ENCODE data around the gene JADE2.
A peak's percentile ranks its signal among the peaks of the same experiment; 100 is the strongest.
"Not testable (repeated sequence)": the region's sequence is repeated elsewhere in the genome, so short reads cannot be mapped to it uniquely, and the experiment has no call there.

The JADE2 gene

DNA sequence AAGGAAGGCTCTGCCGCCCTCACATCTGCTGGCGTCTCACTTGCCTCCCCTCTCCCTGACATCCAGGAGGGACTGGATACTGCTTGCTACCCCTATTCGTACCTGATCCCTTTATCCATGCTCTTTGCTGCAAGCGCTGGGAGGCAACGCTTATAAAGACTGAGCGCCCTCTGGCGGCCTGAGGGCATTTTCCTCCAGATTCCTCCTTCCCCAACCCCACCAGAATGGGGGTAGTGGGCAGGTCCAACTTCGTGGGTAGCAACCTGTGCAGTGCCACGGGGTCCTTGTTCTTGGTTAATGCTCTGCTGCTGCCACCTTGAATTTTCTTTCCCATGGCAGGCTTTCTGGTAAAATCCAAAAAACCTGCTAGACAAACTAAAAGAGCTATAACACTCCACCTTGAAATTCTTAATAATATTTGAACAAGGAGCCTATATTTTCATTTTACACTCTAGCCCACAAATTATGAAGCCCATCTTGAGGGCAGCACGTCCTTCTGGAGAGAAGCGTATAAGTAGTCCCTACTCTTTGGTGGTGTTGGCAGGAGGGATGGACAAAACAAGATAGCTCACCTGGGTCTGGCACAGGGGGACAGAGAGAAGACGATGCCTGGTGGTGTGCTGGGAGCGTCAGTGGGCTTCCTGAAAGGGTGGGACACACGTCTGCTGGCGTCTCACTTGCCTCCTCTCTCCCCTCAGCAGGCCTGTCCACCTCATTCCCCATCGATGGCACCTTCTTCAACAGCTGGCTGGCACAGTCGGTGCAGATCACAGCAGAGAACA lies 52.5 kb downstream of the JADE2 start:
- in situ Hi-C loops (cut with HindIII; ENCODE audit: low pct_ligation_motif_present, low pct_unique_long_range_greater_than_20kb, low sequenced_read_pairs), result no loop called here
- DNase-seq, result peak; percentile 77

DNA sequence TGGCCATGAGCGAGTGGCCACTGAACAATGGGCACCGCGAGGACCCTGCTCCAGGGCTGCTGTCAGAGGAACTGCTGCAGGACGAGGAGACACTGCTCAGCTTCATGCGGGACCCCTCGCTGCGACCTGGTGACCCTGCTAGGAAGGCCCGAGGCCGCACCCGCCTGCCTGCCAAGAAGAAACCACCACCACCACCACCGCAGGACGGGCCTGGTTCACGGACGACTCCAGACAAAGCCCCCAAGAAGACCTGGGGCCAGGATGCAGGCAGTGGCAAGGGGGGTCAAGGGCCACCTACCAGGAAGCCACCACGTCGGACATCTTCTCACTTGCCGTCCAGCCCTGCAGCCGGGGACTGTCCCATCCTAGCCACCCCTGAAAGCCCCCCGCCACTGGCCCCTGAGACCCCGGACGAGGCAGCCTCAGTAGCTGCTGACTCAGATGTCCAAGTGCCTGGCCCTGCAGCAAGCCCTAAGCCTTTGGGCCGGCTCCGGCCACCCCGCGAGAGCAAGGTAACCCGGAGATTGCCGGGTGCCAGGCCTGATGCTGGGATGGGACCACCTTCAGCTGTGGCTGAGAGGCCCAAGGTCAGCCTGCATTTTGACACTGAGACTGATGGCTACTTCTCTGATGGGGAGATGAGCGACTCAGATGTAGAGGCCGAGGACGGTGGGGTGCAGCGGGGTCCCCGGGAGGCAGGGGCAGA lies 53.3 kb downstream of the JADE2 start:
- DNase-seq, result no peak
- in situ Hi-C loops (cut with HindIII; ENCODE audit: low pct_ligation_motif_present, low pct_unique_long_range_greater_than_20kb, low sequenced_read_pairs), result no loop called here

DNA sequence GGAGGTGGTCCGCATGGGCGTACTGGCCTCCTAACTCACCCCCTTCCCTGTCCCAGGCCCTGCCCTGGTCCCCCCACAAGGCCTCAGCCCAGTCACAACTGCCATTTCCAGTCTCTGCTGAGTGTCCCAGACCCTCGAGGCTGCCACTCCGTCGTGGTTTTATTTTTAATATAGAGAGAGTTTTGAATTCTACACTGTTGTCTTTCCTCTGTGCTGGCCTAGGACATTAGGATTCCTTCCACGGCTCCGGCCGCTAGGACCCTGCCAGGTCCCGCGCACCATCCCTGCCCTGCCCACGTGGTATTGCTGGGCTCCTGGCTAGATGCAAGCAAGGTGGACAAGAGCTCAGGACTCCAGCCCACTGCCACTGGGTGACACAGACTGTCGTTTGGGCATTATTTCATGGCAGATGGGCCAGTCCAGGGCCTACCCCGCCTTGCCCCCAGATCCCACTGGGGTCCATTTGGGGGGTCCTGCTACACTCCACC lies 53.9 kb downstream of the JADE2 start:
- no peak for DNase-seq
- in situ Hi-C loops (cut with HindIII; ENCODE audit: low pct_ligation_motif_present, low pct_unique_long_range_greater_than_20kb, low sequenced_read_pairs), result no loop called here

DNA sequence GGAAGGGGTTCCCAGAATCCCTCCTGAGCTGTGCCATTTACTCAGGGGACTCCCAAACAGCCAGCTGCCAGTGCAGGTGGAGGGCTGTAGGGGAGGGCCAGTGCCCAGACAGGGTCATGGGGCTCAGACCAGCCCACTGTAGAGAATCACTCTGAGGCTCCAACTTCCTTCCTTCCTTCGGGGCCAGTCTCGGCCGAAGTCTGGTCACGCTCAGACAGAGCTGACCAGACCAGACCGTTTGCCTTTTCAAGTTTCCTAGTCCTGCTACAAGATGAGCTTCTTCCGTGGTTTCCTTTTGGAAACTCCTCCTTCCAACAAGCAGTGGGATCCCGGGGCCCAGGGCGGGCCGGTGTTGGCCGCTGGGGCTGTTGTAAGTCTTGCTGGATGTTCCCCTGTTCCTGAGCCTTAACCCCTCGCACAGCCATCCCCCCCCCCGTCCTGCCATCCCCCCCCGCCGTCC lies 54.6 kb downstream of the JADE2 start:
- in situ Hi-C loops (cut with HindIII; ENCODE audit: low pct_ligation_motif_present, low pct_unique_long_range_greater_than_20kb, low sequenced_read_pairs), result no loop called here
- no peak for DNase-seq

DNA sequence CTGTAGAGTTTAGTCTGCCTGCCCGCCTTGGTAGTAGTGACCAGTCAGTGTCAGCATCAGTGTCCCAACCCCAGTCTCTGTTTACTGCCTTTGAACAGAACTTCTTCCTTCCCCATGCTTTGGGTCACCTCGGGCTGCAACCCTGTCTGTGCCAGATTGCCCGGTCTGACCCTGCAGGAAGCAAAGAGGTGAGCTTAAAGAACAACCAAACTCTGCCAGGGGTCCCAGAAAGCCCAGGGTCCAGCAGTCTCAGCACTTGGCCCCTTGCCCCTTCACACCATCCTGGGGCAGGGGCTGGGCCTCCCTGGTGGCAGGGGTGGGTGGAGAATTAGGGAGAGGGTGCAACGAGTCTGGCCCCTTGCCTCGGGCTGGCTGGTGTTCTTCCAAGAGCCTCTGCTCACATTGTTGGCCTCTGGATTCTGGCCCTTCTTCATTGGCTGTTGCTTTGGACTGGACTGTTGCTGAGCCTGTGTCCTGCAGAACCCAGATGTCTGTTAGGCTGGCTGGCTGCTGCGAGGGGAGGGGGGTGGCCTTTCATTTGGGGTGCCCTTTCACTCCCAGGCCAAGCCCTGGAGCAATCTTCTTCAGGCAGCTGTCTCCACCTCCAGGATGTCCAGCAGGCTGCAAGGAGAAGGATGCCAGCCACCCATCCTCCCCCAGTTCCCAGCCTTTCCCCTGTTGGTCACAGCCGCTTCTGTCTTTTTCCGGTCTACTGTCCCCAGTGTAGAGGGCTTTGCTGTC lies 55.9 kb downstream of the JADE2 start:
- no peak for DNase-seq
- in situ Hi-C loops (cut with HindIII; ENCODE audit: low pct_ligation_motif_present, low pct_unique_long_range_greater_than_20kb, low sequenced_read_pairs), result no loop called here

DNA sequence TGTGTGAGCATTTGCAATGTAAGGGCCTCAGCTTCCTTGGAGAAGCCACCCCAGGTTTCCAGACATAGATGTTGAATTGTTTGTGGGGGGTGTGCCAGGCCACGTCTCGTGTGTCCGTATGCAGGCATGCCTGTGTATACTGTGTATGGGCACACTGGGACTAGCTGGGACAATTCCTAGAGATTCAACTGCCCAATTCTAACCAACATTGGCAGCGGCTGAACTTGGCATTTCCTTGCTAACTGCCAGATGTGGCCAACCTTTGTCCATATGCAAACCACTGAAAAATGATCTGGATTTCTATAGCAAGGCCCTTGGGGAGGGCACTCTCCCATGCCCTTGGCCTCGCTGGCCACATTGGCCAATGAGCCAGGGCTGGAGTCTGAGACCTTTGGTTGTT lies 56.8 kb downstream of the JADE2 start:
- in situ Hi-C loops (cut with HindIII; ENCODE audit: low pct_ligation_motif_present, low pct_unique_long_range_greater_than_20kb, low sequenced_read_pairs), result no loop called here
- no peak for DNase-seq

DNA sequence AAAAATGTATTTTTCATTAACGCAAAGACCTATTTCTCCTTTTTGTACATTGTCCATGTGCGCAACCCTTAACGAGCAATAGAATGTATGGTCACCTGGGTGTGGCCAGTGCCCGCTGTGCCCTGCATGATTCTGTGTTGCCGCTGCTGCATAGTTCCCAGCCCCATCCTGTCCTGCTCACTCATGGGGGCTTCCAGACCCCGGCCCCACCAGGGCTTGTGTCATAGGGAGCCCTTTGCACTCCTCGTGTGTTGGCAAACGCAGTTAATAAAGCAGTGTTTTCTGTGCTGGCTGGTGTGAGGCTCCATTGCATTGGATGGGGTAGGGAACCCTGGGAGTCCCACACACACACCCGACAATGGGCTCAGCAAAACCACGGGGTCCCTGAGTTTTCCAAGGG lies 57.5 kb downstream of the JADE2 start:
- in situ Hi-C loops (cut with HindIII; ENCODE audit: low pct_ligation_motif_present, low pct_unique_long_range_greater_than_20kb, low sequenced_read_pairs), result no loop called here
- DNase-seq, result no peak

DNA sequence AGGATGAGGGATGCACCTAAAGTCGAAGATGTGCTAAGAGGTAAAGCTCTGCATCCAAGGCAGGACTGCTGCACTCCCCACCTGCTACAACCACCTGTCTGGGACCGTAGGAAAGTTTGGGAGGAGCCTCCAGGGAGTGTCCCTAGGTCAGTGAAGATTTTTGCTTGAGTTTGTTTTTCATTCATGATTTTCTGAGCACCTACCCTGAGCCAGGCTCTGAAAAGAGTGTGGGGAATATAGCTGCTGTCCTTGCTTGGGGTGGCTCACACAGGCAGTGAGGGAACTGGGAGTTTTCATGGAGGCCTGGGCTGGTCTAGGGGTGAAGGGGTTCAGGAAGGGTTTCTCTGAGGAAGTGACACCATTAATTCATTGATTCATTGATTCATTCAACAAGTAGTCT lies 58.3 kb downstream of the JADE2 start:
- DNase-seq, result no peak
- in situ Hi-C loops (cut with HindIII; ENCODE audit: low pct_ligation_motif_present, low pct_unique_long_range_greater_than_20kb, low sequenced_read_pairs), result no loop called here

DNA sequence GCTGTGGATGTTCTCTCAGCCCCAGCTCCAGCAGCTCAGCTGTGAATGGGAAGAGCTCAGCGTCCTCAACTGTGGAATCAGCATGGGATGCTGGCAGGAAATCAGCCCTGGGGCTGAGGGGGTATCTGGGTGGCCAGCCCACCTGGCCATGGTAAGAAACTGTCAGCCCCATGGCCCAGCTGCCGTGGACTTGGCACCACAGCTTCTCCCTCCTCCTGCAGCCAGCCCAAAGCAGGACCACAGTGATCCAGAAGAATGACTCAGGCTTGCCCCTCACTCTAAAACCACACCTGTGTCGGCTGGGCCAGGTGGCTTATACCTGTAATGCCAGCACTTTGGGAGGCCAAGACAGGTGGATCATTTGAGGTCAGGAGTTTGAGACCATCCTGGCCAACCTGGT lies 59.2 kb downstream of the JADE2 start:
- in situ Hi-C loops (cut with HindIII; ENCODE audit: low pct_ligation_motif_present, low pct_unique_long_range_greater_than_20kb, low sequenced_read_pairs), result no loop called here
- no peak for DNase-seq

DNA sequence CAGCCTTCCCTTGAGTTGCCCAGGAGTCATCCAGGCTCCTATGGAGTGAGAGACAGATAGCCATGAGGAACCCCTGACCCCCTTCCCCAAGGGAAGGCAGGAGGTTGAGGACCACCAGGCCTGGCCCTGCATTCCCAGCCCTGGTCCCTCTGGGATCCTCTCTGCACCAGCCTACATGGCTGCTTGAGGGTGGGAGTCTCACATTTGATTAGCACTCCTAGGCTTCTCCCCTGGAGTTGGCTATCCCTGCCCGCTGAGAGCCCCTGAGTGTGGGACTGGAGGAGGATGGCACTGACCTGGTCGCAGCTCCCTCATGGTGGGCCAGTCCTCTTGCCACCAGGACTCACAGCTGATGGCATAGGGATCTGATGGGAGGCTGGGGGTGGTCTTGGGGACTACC lies 60.5 kb downstream of the JADE2 start:
- no peak for DNase-seq
- in situ Hi-C loops (cut with HindIII; ENCODE audit: low pct_ligation_motif_present, low pct_unique_long_range_greater_than_20kb, low sequenced_read_pairs), result no loop called here

DNA sequence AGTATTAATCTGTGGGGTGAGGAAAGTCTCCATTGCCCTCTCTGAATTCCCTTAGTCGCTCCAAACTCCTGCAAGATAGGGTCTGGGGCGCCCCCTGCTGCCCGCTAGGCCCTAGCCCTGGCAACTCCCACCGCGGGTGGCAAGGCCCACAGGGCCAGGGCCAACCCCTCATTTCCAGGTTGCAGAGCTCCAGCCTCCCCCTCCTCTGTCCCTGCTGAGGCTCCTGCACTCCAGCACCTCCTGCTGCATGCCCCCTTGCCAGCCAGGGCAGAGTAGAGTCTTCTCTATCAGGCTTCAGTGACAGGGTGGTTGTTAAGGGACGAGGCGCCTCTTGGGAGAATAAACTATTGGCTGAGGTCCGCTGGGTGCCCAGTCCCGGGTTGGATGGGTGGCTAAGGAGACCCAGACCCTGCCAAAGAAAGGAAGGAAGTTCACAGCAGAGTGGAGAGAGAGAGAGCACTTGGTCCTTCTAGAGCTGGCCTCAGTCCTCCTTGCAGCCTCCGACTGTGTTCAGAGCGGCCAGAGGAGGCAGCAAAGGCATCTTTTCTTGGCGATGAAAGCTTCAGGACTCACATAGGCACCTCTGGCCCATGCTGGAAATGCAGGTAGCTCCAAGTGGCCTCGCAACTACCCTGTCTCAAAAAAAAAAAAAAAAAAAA lies 61.5 kb downstream of the JADE2 start:
- in situ Hi-C loops (cut with HindIII; ENCODE audit: low pct_ligation_motif_present, low pct_unique_long_range_greater_than_20kb, low sequenced_read_pairs), result no loop called here
- DNase-seq, result peak; percentile 87

DNA sequence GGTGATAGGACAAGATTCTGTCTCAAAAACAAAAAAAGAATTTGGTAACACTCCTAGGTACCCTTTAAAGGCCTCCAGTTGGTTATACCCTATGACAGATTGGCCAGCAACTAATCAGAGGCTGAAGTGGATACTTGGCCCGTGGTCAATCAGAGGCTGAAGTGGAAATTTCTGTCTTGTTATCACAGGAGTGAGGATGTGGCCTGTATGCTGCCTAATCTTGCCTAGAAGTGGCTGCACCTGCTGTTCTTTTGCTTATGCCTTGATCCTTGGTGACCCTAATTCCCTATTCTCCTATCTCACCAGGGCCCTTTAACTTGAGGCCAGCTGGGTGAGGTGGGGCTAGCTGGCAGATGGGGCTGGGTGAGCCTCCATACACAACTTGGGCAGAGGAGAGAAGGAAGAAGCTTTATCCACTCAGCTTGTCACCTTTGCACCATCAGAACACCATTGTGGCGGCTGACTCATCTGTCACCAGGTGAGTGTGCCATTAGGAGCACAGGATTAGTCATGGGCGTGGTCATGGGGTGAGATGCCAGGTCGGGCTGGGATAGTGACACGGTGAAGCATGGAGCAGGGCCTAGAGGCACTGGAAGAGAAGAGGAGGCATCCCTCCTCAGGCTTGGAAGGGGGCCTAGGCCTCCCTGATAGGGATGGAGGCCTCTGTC lies 65.7 kb downstream of the JADE2 start:
- DNase-seq, result no peak
- in situ Hi-C loops (cut with HindIII; ENCODE audit: low pct_ligation_motif_present, low pct_unique_long_range_greater_than_20kb, low sequenced_read_pairs), result no loop called here

DNA sequence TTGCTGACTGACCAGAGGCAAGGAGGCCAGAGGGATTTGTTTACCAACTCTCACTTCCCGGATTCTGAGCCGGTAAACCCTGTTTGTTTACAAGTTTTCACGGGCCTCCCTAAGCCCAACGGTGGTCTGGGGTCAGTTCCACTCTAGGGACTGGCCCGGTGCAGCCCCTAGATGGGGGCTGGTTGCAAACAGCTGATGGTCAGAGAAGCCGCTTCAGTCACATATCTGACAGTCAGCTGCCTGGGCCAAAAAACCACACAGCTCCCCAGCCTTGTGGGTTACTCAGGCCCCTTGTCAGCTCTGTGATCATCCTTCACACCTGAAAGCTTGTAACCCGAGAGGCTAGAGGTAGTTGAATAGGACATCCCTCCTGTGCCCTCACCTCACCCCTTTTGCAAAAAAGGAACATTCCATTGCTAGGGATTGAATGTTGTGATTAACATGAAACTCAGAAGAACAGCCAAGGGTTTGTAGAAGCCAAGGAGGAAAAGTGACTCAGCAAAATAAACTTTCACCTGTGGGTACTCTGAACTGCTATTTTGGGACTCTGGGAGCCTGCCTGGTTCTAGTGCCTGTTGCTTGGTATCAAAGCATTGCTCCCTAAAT lies 66.8 kb downstream of the JADE2 start:
- no peak for DNase-seq

DNA sequence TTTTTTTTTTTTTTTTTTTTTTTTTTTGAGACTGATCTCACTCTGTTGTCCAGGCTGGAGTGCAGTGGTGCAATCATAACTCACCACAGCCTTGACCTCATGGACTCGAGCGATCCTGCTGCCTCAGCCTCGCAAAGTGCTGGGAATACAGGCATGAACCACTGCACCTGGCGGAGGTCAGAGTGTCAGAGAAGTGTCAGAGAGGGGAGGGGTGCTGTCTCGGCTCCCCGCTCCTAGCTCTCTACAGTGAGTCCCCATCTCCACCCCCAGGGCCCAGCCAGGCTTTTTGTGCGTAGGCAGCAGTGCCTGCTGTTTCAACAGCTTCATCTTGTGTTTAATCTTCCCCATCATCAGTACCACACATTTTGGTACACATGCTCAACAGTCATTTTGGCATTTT lies 68.9 kb downstream of the JADE2 start:
- DNase-seq, result no peak
- in situ Hi-C loops (cut with HindIII; ENCODE audit: low pct_ligation_motif_present, low pct_unique_long_range_greater_than_20kb, low sequenced_read_pairs), result no loop called here

More for the DNA sequence above, 66.8 kb downstream of the JADE2 start:
- in situ Hi-C loops (cut with HindIII; ENCODE audit: low pct_ligation_motif_present, low pct_unique_long_range_greater_than_20kb, low sequenced_read_pairs), result no loop called here

DNA sequence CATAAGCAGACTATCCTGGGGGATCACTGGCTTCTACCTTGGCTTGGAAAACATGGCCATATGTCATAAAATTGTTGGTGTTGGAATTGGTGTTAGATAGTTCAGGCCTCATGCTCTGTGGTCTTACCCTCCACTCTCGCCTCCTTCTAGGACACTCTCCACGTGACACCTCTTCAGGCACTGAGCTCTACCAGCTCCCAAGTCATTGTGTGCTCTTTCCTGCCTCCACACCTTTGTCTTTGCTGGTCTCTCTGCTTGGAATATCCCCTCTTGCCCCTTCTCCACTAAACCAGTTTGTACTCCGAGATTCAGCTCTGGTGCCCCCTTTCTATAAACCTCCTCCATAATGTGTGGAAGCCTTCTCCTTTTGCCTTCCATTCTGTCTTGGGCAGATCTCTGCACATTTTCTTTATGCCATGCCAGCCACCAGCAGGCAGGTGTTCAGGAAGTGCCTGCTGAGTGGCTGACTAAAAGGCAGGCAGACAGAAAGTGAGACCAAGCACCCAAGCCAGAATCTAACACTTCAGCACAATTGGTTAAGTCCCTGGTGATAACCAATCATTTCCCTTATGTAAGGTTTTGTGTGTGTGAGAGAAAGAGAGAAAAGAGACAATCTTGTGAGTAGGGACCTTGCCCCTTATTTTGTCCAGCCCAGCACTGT lies 69.5 kb downstream of the JADE2 start:
- DNase-seq, result no peak
- in situ Hi-C loops (cut with HindIII; ENCODE audit: low pct_ligation_motif_present, low pct_unique_long_range_greater_than_20kb, low sequenced_read_pairs), result no loop called here

DNA sequence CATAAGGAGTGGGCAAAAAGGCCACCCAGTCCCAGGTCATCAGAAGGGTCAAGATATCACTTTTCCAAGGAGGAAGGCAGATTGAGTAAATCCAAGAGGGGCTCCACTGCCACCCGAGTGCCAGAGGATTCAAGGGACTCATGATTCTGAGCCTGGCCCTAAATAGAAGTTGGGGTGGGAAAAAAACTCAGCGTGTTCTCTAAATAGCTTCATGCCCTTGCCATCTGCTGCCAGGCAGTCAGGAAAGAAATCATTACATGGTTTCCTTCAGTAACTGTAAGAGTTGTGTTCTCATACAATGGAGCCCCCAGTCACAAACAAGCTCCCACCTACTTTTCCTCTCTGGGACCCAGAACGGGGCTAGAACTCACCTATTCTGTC lies 70.0 kb downstream of the JADE2 start:
- DNase-seq, result no peak
- in situ Hi-C loops (cut with HindIII; ENCODE audit: low pct_ligation_motif_present, low pct_unique_long_range_greater_than_20kb, low sequenced_read_pairs), result no loop called here

DNA sequence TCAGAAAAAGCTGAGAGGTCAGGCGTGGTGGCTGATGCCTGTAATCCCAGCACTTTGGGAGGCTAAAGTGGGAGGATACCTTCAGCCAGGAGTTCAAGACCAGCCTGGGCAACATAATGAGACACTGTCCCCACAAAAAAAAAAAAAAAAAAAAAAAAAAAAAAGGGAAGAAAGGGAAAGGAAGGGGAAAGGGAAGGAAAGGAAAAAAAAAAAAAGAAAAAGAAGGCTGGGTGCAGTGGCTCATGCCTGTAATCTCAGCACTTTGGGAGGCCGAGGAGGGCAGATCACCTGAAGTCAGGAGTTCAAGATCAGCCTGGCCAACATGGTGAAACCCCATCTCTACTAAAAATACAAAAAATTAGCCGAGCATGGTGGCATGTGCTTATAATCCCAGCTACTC lies 74.3 kb downstream of the JADE2 start:
- DNase-seq; in situ Hi-C loops (cut with HindIII; ENCODE audit: low pct_ligation_motif_present, low pct_unique_long_range_greater_than_20kb, low sequenced_read_pairs): not testable (repeated sequence)

DNA sequence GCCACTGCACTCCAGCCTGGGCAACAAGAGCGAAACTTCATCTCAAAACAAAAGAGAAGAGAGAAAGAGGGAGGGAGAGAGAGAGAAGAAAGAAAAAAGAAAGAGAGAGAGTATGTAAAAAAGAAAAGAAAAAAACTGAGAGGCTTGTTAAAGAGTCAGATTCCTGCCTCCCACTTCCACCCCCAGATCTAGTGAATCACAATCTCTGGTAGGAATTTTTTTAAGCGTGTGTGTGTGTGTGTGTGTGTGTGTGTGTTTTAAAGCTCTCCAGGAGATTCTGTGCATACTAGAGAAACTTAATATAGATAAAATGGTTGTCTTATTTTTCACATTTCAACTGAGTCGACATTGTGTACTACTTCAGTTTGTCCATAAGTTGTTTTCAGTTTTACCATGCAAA lies 75.1 kb downstream of the JADE2 start:
- in situ Hi-C loops (cut with HindIII; ENCODE audit: low pct_ligation_motif_present, low pct_unique_long_range_greater_than_20kb, low sequenced_read_pairs), result no loop called here
- DNase-seq, result no peak
